Stimulated activated CD4-positive, alpha-beta T cell treated with anti-CD3 and anti-CD28 coated beads, TNF-alpha, amount 100 ng/mL, for 24 hours (primary cell): ENCODE data around the gene TBCD.

Experiments used
- DNase-seq, 3 experiments: peaks; one replicate each; pipeline ENCODE4 v3.0.0-alpha.2; 2020; ENCODE audit warnings: low read depth in 3 of 3

The TBCD gene

GRCh38 chr17:82923366-82924113, 171.7 kb downstream of the TBCD start:
- DNase-seq, result no peak

- DNase-seq, result no peak
These were observed 172.3 kb downstream of the TBCD start for GRCh38 chr17:82924214-82924613.

- DNase-seq, result no peak
These were observed 172.9 kb downstream of the TBCD start for GRCh38 chr17:82924812-82925211.

GRCh38 chr17:82925336-82925735, 173.5 kb downstream of the TBCD start:
- DNase-seq, result no peak

GRCh38 chr17:82926081-82926480, 174.2 kb downstream of the TBCD start:
- no peak for DNase-seq

GRCh38 chr17:82926716-82927115, 174.9 kb downstream of the TBCD start:
- DNase-seq, result no peak

- no peak for DNase-seq
These were observed 175.4 kb downstream of the TBCD start for GRCh38 chr17:82927311-82927660.

- no peak for DNase-seq
These were observed 176.1 kb downstream of the TBCD start for GRCh38 chr17:82927661-82928601.

- no peak for DNase-seq
These were observed 177.3 kb downstream of the TBCD start for GRCh38 chr17:82929011-82929622.

GRCh38 chr17:82929676-82930042, 177.8 kb downstream of the TBCD start:
- no peak for DNase-seq

GRCh38 chr17:82930043-82930923, 178.4 kb downstream of the TBCD start:
- DNase-seq, result no peak

- DNase-seq, result no peak
These were observed 179.2 kb downstream of the TBCD start for GRCh38 chr17:82930924-82931698.

- no peak for DNase-seq
These were observed 180.0 kb downstream of the TBCD start for GRCh38 chr17:82931699-82932517.

GRCh38 chr17:82932518-82933310, 180.8 kb downstream of the TBCD start:
- DNase-seq, result no peak

- no peak for DNase-seq
These were observed 182.0 kb downstream of the TBCD start for GRCh38 chr17:82933911-82934310.

GRCh38 chr17:82935966-82936767, 184.3 kb downstream of the TBCD start:
- no peak for DNase-seq

- no peak for DNase-seq
These were observed 184.9 kb downstream of the TBCD start for GRCh38 chr17:82936768-82937171.
